ENCODE measurements around the gene PHACTR1. TPM values are rescaled to one million over a fixed set of nuclear protein-coding genes. Genes with fewer than 3 reads are reported as not detected.

Gene PHACTR1
- total and polyA plus RNA-seq, 2 of the 4 experiments (the other 2 are of a cell fraction): not detected

- Histone ChIP-seq H2AK5ac (ENCODE audit: low read depth, low read length) (no peak overlapping the region), H3K4me3 (ENCODE audit: insufficient read depth, low read depth, low read length) (no peak overlapping the region), H3K9me3 (ENCODE audit: control insufficient read depth, insufficient read depth, low read length) (0 out of 2 replicates have a peak, but pooled peaks cover 2% of the 10 kb centered on the region), H3K18ac (ENCODE audit: low read depth, low read length) (no peak overlapping the region), H3K27ac (ENCODE audit: insufficient read depth, low read length) (no peak overlapping the region), H3K4me1 (ENCODE audit: control insufficient read depth, insufficient read depth, low read length) (no peaks in the 10 kb centered on the region), H2BK15ac (ENCODE audit: low read depth, low read length) (no peak overlapping the region), H3K4me2 (ENCODE audit: low read depth, low read length) (no peak overlapping the region), H3K36me3 (ENCODE audit: control insufficient read depth, insufficient read depth, low read length) (no peaks in the 10 kb centered on the region), H2AFZ (replicated peaks; ENCODE audit: low read length, poor library complexity) (no peak overlapping the region), H4K91ac (ENCODE audit: insufficient read depth, low read depth, low read length) (no peak overlapping the region), H2BK120ac (ENCODE audit: low read depth, low read length) (no peak overlapping the region), H3K27me3 (ENCODE audit: control insufficient read depth, insufficient read depth, low read length) (no peaks in the 10 kb centered on the region), H2AK9ac (replicated peaks; ENCODE audit: low read depth, low read length, poor library complexity) (no peak overlapping the region), H3K14ac (replicated peaks; ENCODE audit: low read depth, low read length) (no peak overlapping the region), H4K5ac (ENCODE audit: low read depth, low read length) (no peak overlapping the region), H2BK20ac (ENCODE audit: low read depth, low read length) (no peak overlapping the region), H3K23ac (ENCODE audit: low read depth, low read length) (no peak overlapping the region), H2BK5ac (ENCODE audit: low read depth, low read length, poor library complexity, severe bottlenecking) (no peak overlapping the region), H4K8ac (ENCODE audit: low read depth in 2 of 2, low read length in 2 of 2) (no peak overlapping the region), H3K79me1 (ENCODE audit: low read depth in 1 of 2, low read length in 2 of 2) (no peaks in the 10 kb centered on the region), H3K9ac (ENCODE audit: low read depth, low read length) (no peak overlapping the region), H3K9me1 (ENCODE audit: insufficient read depth, low read length) (no peaks in the 10 kb centered on the region), H4K20me1 (ENCODE audit: insufficient read depth, low read length) (no peaks in the 10 kb centered on the region), H3K56ac (ENCODE audit: extremely low read depth, insufficient read depth, low read length) (no peak overlapping the region), H3K4ac (ENCODE audit: low read depth, low read length) (no peak overlapping the region)
- in situ Hi-C loops (cut with MboI; ENCODE audit: low sequenced_read_pairs): loop anchor here (25.0 kb wide), 2 partner anchors 253 to 1328 kb away; no protein-coding TSS in a partner anchor
- ChIA-PET CTCF (no interaction called here), POLR2A (ENCODE audit: unreplicated experiment) (no interaction called here)
- no TSS peak for BruUV-seq (replicated peaks)
- dilution Hi-C loops (cut with HindIII; ENCODE audit: low sequenced_read_pairs, unreplicated experiment): no loop called here
- intact Hi-C loops (cut with micrococcal nuclease): loop anchor here (10.0 kb wide), 2 partner anchors 595 to 1235 kb away; partner anchors contain the start of gene EDN1
- DNase-seq (no peak), ATAC-seq (ENCODE audit: low read depth) (no peak)
- WGBS, 2 experiments (ENCODE audit: extremely low coverage in 2 of 2, insufficient read length in 1 of 2): 65% methylated on average over 5 of the region's 9 CpGs; no CpG with 5 or more reads in 1 of the 2 experiments
- TF ChIP-seq, protein P1, sequence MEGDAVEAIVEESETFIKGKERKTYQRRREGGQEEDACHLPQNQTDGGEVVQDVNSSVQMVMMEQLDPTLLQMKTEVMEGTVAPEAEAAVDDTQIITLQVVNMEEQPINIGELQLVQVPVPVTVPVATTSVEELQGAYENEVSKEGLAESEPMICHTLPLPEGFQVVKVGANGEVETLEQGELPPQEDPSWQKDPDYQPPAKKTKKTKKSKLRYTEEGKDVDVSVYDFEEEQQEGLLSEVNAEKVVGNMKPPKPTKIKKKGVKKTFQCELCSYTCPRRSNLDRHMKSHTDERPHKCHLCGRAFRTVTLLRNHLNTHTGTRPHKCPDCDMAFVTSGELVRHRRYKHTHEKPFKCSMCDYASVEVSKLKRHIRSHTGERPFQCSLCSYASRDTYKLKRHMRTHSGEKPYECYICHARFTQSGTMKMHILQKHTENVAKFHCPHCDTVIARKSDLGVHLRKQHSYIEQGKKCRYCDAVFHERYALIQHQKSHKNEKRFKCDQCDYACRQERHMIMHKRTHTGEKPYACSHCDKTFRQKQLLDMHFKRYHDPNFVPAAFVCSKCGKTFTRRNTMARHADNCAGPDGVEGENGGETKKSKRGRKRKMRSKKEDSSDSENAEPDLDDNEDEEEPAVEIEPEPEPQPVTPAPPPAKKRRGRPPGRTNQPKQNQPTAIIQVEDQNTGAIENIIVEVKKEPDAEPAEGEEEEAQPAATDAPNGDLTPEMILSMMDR (conservative IDR thresholded peaks at IDR 0.05; ENCODE audit: low read depth, low read length): peak; percentile 22; the same call in 1 of the 2 replicates
- no peak for TF ChIP-seq RAD21 (IDR thresholded peaks at IDR 0.05; ENCODE audit: low read length)
Observed at GRCh38 chr6:12890171-12890790, 173.7 kb downstream of the PHACTR1 start.
